Measurements from ENCODE around the gene GUCD1.
A peak's percentile ranks its signal among the peaks of the same experiment; 100 is the strongest.
"Not testable (repeated sequence)": the region's sequence is repeated elsewhere in the genome, so short reads cannot be mapped to it uniquely, and the experiment has no call there.

GUCD1 gene

DNA sequence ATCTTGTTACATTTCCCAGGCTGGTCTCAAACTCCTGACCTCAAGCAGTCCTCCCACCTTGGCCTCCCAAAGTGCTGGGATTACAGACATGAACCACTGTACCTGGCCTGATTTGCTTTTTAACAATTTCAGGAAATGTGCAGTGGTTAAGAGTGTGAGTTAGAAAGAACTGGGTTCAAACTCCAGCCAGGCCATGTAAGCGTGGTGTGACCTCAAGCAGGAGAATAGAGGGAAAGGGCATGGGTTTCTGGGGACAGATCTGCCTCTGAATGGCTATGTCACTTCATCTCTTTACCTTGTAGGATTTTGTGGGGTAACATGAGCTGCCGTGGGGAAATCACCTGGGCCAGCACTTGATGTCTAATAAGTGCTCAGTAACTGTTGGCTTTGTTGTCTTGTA, 10.1 kb upstream of the GUCD1 start:
- Histone ChIP-seq H3K9ac (no peak overlapping the region), H3K4me3 (no peak overlapping the region), H3K27ac (no peak overlapping the region), H3K9me3 (no peaks in the 10 kb centered on the region), H4K20me1 (peaks cover 100% of the 10 kb centered on the region), H3K36me3 (peaks cover 100% of the 10 kb centered on the region), H3K4me1 (no peaks in the 10 kb centered on the region), H3K4me2 (no peak overlapping the region), H3K27me3 (no peaks in the 10 kb centered on the region)
- TF ChIP-seq Cebpa-rat (IDR thresholded peaks at IDR 0.05) = no peak

DNA sequence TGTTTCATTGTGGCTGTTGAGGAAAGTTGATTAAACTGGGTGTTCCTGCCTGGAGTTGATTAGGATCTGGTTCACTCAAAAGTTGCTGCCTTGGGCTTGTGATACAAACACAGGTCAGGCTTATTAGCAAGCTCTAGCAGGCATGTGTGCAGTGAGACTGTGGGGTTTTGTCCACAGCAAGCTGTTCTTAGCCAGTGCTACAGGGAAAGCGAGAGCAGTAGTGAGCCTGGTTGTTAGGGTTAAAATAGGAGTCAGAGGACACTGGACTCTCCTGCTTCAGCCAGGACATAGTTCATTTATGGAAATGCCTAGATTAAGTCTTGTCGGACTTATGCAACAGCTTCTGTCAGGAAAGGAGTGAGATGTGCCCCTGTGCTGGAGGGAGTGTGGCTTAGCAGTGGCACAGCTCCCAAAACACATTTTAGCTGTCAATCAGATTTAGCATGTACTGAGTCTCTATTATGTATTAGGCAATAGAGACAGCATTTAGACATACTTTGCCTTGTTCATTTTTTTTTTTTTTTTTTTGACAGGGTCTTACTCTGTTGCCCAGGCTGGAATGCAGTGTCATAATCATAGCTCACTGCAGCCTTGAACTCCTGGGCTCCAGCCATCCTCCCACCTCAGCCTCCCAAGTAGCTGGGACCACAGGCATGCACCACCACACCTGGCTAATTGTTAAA, 9.6 kb upstream of the GUCD1 start:
- Histone ChIP-seq H3K9ac (no peak overlapping the region), H3K27me3 (no peaks in the 10 kb centered on the region), H4K20me1 (peaks cover 100% of the 10 kb centered on the region), H3K27ac (no peak overlapping the region), H3K4me1 (peaks cover 3% of the 10 kb centered on the region), H3K9me3 (no peaks in the 10 kb centered on the region), H3K36me3 (peaks cover 100% of the 10 kb centered on the region), H3K4me2 (no peak overlapping the region), H3K4me3 (no peak overlapping the region)
- no peak for TF ChIP-seq Cebpa-rat (IDR thresholded peaks at IDR 0.05)

DNA sequence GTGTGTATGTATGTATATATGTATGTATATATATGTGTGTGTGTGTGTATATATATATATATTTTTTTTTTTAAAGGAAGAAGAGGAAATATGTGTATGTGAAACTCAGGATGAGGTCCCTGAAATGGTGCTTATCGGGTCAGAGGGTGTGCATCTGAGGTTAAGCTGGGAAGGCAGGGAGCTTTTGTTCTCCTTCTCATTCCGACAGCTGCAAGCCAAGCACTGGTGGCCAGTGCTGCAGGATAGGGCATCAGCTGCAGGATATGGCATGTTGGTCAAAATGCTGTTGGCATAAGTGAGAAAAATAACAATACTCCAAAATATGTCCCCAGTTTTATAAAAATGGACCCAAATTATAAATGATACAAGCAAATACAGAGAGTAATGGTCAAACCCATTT, 8.3 kb upstream of the GUCD1 start:
- no peak overlapping the region for H3K9ac ChIP-seq
- peaks cover 100% of the 10 kb centered on the region for H3K36me3 ChIP-seq
- H3K4me3 ChIP-seq = no peak overlapping the region
- no peak overlapping the region for H3K4me2 ChIP-seq
- peaks cover 100% of the 10 kb centered on the region for H4K20me1 ChIP-seq
- no peaks in the 10 kb centered on the region for H3K9me3 ChIP-seq
- H3K4me1 ChIP-seq = peaks cover 15% of the 10 kb centered on the region
- TF ChIP-seq Cebpa-rat (IDR thresholded peaks at IDR 0.05) = no peak
- H3K27ac ChIP-seq = no peak overlapping the region
- H3K27me3 ChIP-seq = no peaks in the 10 kb centered on the region

DNA sequence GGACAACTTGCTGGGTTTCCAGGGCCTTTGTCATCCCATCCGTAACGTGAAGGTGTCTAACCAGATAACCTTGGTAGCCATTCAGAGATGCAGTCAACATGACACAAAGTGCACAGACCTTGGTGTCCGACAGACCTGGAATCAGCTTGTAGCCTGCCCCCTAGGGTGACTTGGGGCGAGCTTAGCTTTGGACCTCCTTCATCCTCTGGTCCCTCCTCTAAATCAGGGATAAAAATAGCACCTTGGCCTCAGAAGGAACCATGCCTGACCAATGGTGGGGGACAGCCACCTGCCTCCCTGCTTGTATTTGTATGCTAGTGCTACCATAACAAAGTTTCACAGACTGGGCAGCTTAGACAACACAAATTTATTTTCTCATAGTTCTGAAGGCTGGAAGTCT, 4.5 kb upstream of the GUCD1 start:
- Histone ChIP-seq H3K36me3 (peaks cover 74% of the 10 kb centered on the region), H3K27ac (no peak overlapping the region), H3K4me3 (no peak overlapping the region), H3K27me3 (no peaks in the 10 kb centered on the region), H3K9ac (no peak overlapping the region), H3K9me3 (no peaks in the 10 kb centered on the region), H3K4me2 (peak overlapping the region; percentile 1; the same call in 1 of the 2 replicates), H4K20me1 (peaks cover 88% of the 10 kb centered on the region), H3K4me1 (peaks cover 34% of the 10 kb centered on the region)
- TF ChIP-seq Cebpa-rat (IDR thresholded peaks at IDR 0.05) = no peak

DNA sequence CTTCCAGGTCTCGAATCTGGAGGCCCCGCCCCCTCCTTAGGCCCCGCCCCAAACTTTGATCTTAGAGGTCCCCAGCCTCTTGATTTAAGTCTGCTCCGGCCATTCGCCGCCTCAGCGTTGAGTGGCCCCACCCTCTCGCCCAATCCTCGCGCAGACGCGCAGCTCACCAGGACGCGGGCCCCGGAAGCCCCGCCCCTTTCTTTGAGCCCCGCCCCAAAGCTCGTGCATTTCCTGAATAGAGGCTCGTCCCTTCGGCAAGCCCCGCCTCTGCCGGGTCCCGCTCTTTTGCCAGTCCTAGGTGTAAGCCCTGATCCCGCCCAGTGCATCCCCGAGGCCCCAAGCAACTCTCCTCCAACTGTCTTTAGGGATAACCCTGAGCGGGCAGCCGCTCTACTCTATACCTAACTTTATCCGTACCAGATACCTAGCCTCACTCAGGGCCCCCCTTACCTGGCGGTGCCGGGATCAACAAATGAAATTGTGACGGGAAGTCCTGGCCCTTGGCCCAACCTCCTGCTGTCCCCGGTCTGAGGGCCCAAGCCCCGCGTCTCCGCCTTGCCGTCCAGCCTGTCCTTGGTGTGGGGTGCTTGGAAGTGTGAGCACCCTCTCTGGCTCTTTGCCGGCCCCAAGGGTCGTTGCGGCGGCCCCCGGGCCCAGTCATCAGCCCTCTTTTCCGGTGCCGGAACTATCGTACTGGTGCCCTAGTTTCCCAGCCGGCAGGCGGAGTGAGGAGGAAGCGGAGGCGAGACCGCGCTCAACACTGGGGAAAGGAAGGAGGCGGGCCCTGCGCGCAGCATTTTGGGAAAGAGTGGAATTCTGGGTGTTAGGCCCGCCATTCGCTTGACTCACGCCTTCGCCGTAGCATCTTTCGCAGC, 464 bp upstream of the GUCD1 start, which contains the start of gene SNRPD3:
Gene SNRPD3 (plus strand): TSS at position 835 of the 875 bp plus-strand sequence. CDS start 1,676 bp downstream, outside the sequence.
- H3K9ac ChIP-seq = peak within 1 kb of the TSS; percentile 97
- no peaks in the 10 kb centered on the region for H3K9me3 ChIP-seq
- H3K27ac ChIP-seq = peak within 1 kb of the TSS; percentile 98
- TF ChIP-seq Cebpa-rat (IDR thresholded peaks at IDR 0.05) = no peak
- peaks cover 88% of the 10 kb centered on the region for H4K20me1 ChIP-seq
- peak within 1 kb of the TSS; percentile 100 for H3K4me2 ChIP-seq
- peaks cover 72% of the 10 kb centered on the region for H3K4me1 ChIP-seq
- H3K36me3 ChIP-seq = peaks cover 52% of the 10 kb centered on the region
- no peaks in the 10 kb centered on the region for H3K27me3 ChIP-seq
- H3K4me3 ChIP-seq = peak within 1 kb of the TSS; percentile 90

DNA sequence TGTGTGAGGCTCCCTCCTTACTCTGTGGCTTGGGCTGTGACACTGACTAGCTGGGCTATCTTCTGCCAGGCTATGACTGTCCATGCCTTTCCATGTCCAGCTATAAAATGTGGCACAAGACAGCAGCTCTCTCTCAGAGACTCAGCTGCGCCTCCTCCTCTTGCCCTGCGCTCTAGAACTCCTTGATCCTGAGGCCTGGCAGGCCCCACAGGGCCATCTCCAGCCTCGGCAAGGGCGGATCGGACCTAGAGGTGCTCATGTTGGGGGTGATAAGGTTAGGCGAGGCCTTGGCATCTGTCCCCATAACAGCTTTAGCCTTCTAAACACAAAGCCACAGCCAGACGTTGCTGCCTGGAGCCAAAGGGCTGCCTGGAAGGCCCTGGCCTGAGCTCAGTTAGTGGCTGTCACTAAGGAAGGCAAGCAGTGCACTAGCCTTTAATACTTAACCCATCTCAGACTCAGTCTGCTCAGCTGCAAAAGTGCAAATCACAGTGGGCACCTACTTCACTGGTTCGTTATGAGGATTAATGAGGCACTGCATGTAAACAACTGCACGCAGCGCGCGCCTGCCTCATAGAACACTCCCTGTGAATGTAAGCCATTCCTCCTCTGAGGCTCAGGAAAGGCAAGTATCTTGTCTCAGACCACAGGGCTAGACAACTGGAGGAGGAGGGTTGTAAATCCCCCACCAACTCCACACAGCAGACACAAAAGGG, 1.2 kb downstream of the GUCD1 start:
- Histone ChIP-seq H3K4me1 (peaks cover 62% of the 10 kb centered on the region), H3K4me2 (peak overlapping the region; percentile 93), H3K9ac (peak overlapping the region; percentile 97), H3K9me3 (no peaks in the 10 kb centered on the region), H4K20me1 (peaks cover 88% of the 10 kb centered on the region), H3K4me3 (peak overlapping the region; percentile 90), H3K27me3 (no peaks in the 10 kb centered on the region), H3K27ac (peak overlapping the region; percentile 96), H3K36me3 (peaks cover 52% of the 10 kb centered on the region)
- no peak for TF ChIP-seq Cebpa-rat (IDR thresholded peaks at IDR 0.05)

DNA sequence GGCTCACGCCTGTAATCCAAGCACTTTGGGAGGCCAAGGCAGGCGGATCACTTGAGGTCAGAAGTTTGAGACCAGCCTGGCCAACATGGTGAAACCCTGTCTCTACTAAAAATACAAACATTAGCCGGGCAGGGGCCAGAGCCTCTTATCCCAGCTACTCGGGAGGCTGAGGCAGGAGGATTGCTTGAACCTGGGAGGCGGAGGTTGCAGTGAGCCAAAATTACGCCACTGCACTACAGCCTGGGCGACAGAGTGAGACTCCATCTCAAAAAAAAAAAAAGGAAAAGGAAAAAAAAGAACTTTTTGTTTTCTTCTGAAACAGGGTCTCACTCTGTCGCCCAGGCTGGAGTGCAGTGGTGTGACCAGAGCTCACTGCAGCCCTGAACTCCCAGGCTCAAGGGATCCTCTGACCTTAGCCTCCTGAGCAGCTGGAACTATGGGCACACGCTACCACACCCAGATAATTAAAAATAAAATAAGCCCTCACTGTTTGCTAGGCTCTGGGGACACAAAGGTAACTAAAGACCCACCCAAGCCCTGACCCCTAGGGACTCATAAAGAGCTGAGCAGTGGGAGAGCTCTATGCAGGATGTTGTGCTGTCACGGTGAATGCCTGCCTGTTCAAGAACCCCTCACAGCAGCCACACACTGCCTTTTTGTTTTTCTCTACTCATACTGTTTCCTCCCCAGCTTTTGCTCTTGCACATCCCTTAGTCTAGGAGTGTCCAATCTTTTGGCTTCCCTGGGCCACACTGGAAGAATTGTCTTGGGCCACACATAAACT, 2.2 kb downstream of the GUCD1 start:
- peak overlapping the region; percentile 97 for H3K9ac ChIP-seq

DNA sequence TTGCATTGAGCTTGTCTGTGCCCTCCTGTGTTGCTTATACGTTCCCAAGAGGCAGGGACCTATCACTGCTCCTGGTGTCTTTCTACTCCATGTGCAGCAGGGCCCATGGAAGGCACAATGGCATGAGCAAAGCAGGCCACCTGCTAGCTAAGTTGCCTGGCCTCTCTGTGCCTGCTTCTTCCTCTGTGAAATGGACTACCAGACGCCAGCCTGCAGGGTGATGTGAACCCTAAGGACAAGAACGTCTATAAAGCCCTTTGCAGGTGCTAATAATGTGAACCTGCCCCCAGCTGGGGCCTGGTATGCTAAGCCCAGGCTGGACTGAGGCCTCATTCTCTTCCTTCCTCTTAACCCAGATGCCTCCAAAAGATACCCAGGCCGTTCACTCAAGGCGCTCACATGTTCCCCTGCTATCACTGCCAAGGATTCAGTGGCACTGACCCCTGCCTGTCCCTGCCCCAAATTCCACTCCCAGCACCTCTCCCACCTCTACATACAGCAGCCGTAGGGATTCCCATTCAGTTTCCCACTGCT, 4.0 kb downstream of the GUCD1 start:
- H3K27me3 ChIP-seq = no peaks in the 10 kb centered on the region
- no peak overlapping the region for H3K9ac ChIP-seq
- no peak overlapping the region for H3K4me2 ChIP-seq
- peaks cover 38% of the 10 kb centered on the region for H3K4me1 ChIP-seq
- H3K9me3 ChIP-seq = no peaks in the 10 kb centered on the region
- H4K20me1 ChIP-seq = peaks cover 87% of the 10 kb centered on the region
- H3K4me3 ChIP-seq = no peak overlapping the region
- TF ChIP-seq Cebpa-rat (IDR thresholded peaks at IDR 0.05) = no peak
- H3K36me3 ChIP-seq = peaks cover 62% of the 10 kb centered on the region
- 0 out of 2 replicates have a peak overlapping the region, but pooled peaks have one; percentile 1 for H3K27ac ChIP-seq

More for the DNA sequence above, 2.2 kb downstream of the GUCD1 start:
- H3K27ac ChIP-seq = peak overlapping the region; percentile 96
- H4K20me1 ChIP-seq = peaks cover 88% of the 10 kb centered on the region
- not testable (repeated sequence) for H3K27me3 ChIP-seq, H3K9me3 ChIP-seq
- peak overlapping the region; percentile 90 for H3K4me3 ChIP-seq
- H3K4me1 ChIP-seq = peaks cover 51% of the 10 kb centered on the region
- H3K4me2 ChIP-seq = peak overlapping the region; percentile 93
- H3K36me3 ChIP-seq = peaks cover 52% of the 10 kb centered on the region
